PFSK-1 (cell line): ENCODE measurements around the gene SURF2.

ENCODE experiments used
- FOXP2 ChIP-seq: optimal IDR thresholded peaks from 2 replicates; pipeline ENCODE3; 2011; ENCODE audit warnings: borderline replicate concordance, control low read depth, inconsistent platforms; ENCODE audit not compliant: insufficient read depth; ENCODE audit errors: extremely low read length, extremely low read depth
- POLR2AphosphoS5 ChIP-seq: IDR thresholded peaks from 2 replicates; pipeline ENCODE4 v1.6.1; 2012; ENCODE audit warnings: low read depth, mild to moderate bottlenecking, control low read depth, low read length, moderate library complexity
- SIN3A ChIP-seq: IDR thresholded peaks from 2 replicates; pipeline ENCODE4 v1.6.1; 2012; ENCODE audit warnings: mild to moderate bottlenecking, low read length, moderate library complexity, borderline replicate concordance; ENCODE audit not compliant: insufficient read depth
- TAF1 ChIP-seq: IDR thresholded peaks from 2 replicates; pipeline ENCODE4 v1.6.1; 2012; ENCODE audit warnings: low read length, control low read depth, borderline replicate concordance; ENCODE audit not compliant: insufficient read depth
- TF ChIP-seq, protein P1 (sequence below), 2 experiments: IDR thresholded peaks; 2 replicates each; pipeline versions ENCODE4 v1.6.1 to v1.8.0; 2011 to 2012; ENCODE audit warnings: low read depth in 2 of 2, low read length in 2 of 2, control low read depth in 1 of 2, inconsistent platforms in 1 of 2, mild to moderate bottlenecking in 1 of 2, moderate library complexity in 1 of 2; ENCODE audit not compliant: insufficient read depth in 1 of 2

The SURF2 gene

DNA sequence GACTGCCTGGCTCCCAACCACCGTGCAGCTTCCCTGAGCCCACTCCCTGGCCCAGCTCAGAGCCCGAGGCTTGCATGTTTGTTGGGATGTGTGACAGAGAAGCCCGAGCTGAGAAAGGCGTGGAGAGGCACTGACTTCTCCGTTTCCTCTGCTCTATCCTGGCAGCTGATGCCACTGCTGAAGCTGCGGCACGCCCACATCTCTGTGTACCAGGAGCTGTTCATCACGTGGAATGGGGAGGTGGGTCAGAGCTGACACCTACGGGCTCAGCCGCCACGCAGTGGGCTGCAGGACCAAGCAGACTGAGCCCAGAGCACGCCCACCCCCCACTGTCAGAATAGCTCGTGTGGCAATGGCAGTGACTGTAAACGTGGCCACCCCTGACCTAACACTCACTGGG lies 29.1 kb downstream of the SURF2 start:
- TF ChIP-seq, protein P1, sequence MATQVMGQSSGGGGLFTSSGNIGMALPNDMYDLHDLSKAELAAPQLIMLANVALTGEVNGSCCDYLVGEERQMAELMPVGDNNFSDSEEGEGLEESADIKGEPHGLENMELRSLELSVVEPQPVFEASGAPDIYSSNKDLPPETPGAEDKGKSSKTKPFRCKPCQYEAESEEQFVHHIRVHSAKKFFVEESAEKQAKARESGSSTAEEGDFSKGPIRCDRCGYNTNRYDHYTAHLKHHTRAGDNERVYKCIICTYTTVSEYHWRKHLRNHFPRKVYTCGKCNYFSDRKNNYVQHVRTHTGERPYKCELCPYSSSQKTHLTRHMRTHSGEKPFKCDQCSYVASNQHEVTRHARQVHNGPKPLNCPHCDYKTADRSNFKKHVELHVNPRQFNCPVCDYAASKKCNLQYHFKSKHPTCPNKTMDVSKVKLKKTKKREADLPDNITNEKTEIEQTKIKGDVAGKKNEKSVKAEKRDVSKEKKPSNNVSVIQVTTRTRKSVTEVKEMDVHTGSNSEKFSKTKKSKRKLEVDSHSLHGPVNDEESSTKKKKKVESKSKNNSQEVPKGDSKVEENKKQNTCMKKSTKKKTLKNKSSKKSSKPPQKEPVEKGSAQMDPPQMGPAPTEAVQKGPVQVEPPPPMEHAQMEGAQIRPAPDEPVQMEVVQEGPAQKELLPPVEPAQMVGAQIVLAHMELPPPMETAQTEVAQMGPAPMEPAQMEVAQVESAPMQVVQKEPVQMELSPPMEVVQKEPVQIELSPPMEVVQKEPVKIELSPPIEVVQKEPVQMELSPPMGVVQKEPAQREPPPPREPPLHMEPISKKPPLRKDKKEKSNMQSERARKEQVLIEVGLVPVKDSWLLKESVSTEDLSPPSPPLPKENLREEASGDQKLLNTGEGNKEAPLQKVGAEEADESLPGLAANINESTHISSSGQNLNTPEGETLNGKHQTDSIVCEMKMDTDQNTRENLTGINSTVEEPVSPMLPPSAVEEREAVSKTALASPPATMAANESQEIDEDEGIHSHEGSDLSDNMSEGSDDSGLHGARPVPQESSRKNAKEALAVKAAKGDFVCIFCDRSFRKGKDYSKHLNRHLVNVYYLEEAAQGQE (IDR thresholded peaks at IDR 0.05; ENCODE audit: insufficient read depth in 1 of 2, low read depth in 2 of 2, low read length in 2 of 2): no peak
- TF ChIP-seq SIN3A (no peak), FOXP2 (no peak), TAF1 (no peak), POLR2AphosphoS5 (no peak)

DNA sequence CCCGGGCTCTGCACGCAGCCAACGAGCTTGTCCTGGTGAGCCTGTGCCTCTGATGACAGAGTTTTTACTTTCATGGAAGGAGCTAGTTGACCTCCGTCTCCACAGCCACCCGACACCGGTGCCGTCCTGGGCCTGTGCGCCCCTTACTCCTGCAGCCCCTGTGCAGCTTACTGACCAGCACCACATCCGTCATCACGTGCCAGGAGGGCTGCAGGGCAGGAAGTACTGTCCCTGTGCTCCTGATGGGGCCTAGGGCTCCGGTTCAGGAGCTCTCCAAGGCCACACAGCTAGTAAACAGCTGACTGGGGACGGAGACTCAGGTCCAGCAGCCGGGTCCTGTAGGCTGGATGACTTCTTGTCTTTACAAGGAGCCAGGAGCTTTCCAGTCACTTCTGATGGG lies 30.0 kb downstream of the SURF2 start:
- TF ChIP-seq TAF1: no peak
- no peak for TF ChIP-seq POLR2AphosphoS5
- TF ChIP-seq FOXP2: no peak
- TF ChIP-seq, protein P1 (IDR thresholded peaks at IDR 0.05; ENCODE audit: insufficient read depth in 1 of 2, low read depth in 2 of 2, low read length in 2 of 2): no peak
- no peak for TF ChIP-seq SIN3A

DNA sequence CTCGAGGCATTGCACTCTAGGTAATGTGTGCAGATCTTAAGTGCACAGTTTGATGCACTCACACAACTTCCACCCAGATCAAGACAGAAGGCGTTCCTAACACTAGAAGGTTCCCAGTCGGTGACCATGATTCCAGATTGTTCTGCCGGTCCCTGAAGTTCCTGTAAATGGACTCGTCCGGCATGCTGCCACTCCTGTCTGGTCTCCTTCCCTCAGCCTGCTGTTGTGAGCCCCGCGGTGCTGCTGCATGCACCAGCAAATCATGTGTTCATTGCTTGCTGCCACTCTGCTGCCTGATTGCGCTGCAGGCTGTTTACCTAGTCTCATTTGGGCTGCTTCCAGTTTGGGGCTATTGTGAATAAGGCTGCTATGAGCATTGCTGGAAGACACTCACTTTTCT lies 31.3 kb downstream of the SURF2 start:
- TF ChIP-seq, protein P1 (IDR thresholded peaks at IDR 0.05; ENCODE audit: insufficient read depth in 1 of 2, low read depth in 2 of 2, low read length in 2 of 2): no peak
- TF ChIP-seq SIN3A (no peak), FOXP2 (no peak), TAF1 (no peak), POLR2AphosphoS5 (no peak)

DNA sequence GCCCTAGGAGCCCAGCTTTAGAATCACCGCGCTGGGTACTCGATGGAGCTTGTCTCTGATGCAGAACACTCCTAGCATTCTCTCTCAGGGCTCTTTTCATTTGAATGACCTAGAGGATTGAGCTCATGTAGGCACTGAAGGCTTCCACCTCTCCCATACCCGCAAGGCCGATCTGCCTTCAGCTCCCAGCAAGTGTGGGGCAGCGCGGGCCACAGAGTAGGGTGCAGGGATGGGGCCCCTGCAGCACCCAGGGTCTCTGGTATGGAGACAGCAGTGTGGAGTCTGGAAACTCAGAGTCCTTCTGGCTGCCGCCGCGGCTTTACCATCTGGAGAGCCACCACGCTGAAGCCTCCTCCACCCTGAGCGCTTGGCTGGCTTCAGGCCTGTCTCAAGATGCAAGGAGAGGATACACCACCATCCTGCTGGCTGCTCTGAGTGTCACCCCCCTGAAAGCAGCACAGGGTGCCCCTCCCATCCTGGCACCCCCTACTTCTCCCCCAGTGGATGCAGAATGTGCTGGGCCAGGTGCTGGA lies 32.7 kb downstream of the SURF2 start:
- TF ChIP-seq SIN3A (no peak), FOXP2 (no peak), POLR2AphosphoS5 (no peak), TAF1 (no peak)
- TF ChIP-seq, protein P1 (IDR thresholded peaks at IDR 0.05; ENCODE audit: insufficient read depth in 1 of 2, low read depth in 2 of 2, low read length in 2 of 2): no peak

DNA sequence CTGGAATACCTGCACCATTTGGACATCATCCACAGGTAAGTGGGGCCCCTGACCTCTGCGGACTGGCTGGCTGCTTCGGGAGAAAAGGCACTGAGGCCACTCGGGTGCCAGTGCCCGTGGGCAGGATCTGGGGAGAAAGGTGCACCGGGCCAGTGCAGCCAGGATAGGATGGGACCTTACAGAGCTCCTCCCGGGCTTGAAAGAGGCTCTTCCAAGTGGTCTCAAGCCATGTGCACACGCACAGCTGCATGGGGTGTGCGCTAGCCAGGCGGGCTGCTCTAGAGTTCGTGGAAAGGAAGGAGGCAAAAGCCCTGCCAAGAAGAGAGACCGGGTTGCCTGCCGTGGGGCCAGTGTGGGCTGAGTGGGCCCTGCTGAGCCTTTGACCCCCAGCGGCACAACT lies 33.2 kb downstream of the SURF2 start:
- TF ChIP-seq, protein P1 (IDR thresholded peaks at IDR 0.05; ENCODE audit: insufficient read depth in 1 of 2, low read depth in 2 of 2, low read length in 2 of 2): no peak
- TF ChIP-seq POLR2AphosphoS5 (no peak), TAF1 (no peak), SIN3A (no peak), FOXP2 (no peak)
